ENCODE results near the gene COX4I2.
A peak's percentile ranks its signal among the peaks of the same experiment; 100 is the strongest.
"Not testable (repeated sequence)": the region's sequence is repeated elsewhere in the genome, so short reads cannot be mapped to it uniquely, and the experiment has no call there.

COX4I2 gene

GRCh38 chr20:31637660-31638059 is at the start of gene COX4I2:
Gene COX4I2, plus strand, starts transcription at chr20:31637912. Its CDS starts 1,106 bp downstream, at chr20:31639018.
- DNase-seq = no peak

GRCh38 chr20:31590717-31591225 is 46.9 kb upstream of the COX4I2 start:
- DNase-seq = no peak

GRCh38 chr20:31593221-31594001 is 44.3 kb upstream of the COX4I2 start:
- no peak for DNase-seq

GRCh38 chr20:31594002-31594557 is 43.6 kb upstream of the COX4I2 start:
- DNase-seq = no peak

GRCh38 chr20:31594558-31595379 is 42.9 kb upstream of the COX4I2 start:
- no peak for DNase-seq

- DNase-seq = no peak
Measured at GRCh38 chr20:31595380-31595653, 42.4 kb upstream of the COX4I2 start.

GRCh38 chr20:31595654-31596411 is 41.9 kb upstream of the COX4I2 start:
- no peak for DNase-seq

- not testable (repeated sequence) for DNase-seq
Measured at GRCh38 chr20:31596412-31596715, 41.3 kb upstream of the COX4I2 start.

- DNase-seq = no peak
Measured at GRCh38 chr20:31596831-31597480, 40.8 kb upstream of the COX4I2 start.

- no peak for DNase-seq
Measured at GRCh38 chr20:31597481-31597855, 40.2 kb upstream of the COX4I2 start.

GRCh38 chr20:31602431-31602778 is 35.3 kb upstream of the COX4I2 start:
- no peak for DNase-seq

- DNase-seq = no peak
Measured at GRCh38 chr20:31602779-31603441, 34.8 kb upstream of the COX4I2 start.

GRCh38 chr20:31603822-31604566 is 33.7 kb upstream of the COX4I2 start:
- DNase-seq = peak; percentile 80

- DNase-seq = no peak
Measured at GRCh38 chr20:31604567-31605030, 33.1 kb upstream of the COX4I2 start.

GRCh38 chr20:31605031-31605901 is 32.4 kb upstream of the COX4I2 start, which contains the start of gene ID1:
Gene ID1, plus strand, starts transcription at chr20:31605289. Its CDS starts 99 bp downstream, at chr20:31605388.
- peak; percentile 93 for DNase-seq

GRCh38 chr20:31605902-31606803 is 31.6 kb upstream of the COX4I2 start:
- DNase-seq = peak; percentile 37

- no peak for DNase-seq
Measured at GRCh38 chr20:31606804-31607639, 30.7 kb upstream of the COX4I2 start.

- DNase-seq = no peak
Measured at GRCh38 chr20:31607640-31608250, 30.0 kb upstream of the COX4I2 start.

Data from activated T-cell treated with anti-CD3 and anti-CD28 coated beads, Interleukin-2, amount 50 U/mL, for 1 hour (primary cell).